ENCODE data around the gene CARNS1. TPM values are rescaled to one million over a fixed set of nuclear protein-coding genes. Genes with fewer than 3 reads are reported as not detected.
"Not testable (repeated sequence)": the region's sequence is repeated elsewhere in the genome, so short reads cannot be mapped to it uniquely, and the experiment has no call there.

Gene CARNS1
- total RNA-seq, 6 experiments from 2014 or later, result 0.05 to 0.14 (median 0.06) TPM; not detected in 1

GRCh38 chr11:67463186-67463585 lies 47.7 kb downstream of the CARNS1 start:
- H3K9me3 Mint-ChIP-seq, result no peaks in the 10 kb centered on the region
- no peak for DNase-seq
- peaks cover 9% of the 10 kb centered on the region; the same call in 1 of the 2 replicates for H3K4me1 Mint-ChIP-seq (ENCODE audit: low read depth)
- TF ChIP-seq CTCF (IDR thresholded peaks at IDR 0.05), result no peak
- no peak overlapping the region for H3K4me3 Mint-ChIP-seq
- peaks cover 2% of the 10 kb centered on the region for H3K27me3 Mint-ChIP-seq (ENCODE audit: insufficient read depth)
- no peak overlapping the region for H3K27ac Mint-ChIP-seq
- peaks cover 4% of the 10 kb centered on the region; the same call in 1 of the 2 replicates for H3K36me3 Mint-ChIP-seq (ENCODE audit: low read depth)

GRCh38 chr11:67463680-67464410 lies 48.4 kb downstream of the CARNS1 start:
- H3K4me3 Mint-ChIP-seq, result peak overlapping the region; percentile 84
- no peaks in the 10 kb centered on the region for H3K9me3 Mint-ChIP-seq
- H3K4me1 Mint-ChIP-seq (ENCODE audit: low read depth), result peaks cover 12% of the 10 kb centered on the region; the same call in 1 of the 2 replicates
- peaks cover 2% of the 10 kb centered on the region; the same call in 1 of the 2 replicates for H3K27me3 Mint-ChIP-seq (ENCODE audit: insufficient read depth)
- peak overlapping the region; percentile 69 for H3K27ac Mint-ChIP-seq
- DNase-seq, result no peak
- TF ChIP-seq CTCF (IDR thresholded peaks at IDR 0.05), result no peak
- H3K36me3 Mint-ChIP-seq (ENCODE audit: low read depth), result peaks cover 4% of the 10 kb centered on the region; the same call in 1 of the 2 replicates

- peaks cover 12% of the 10 kb centered on the region; the same call in 1 of the 2 replicates for H3K4me1 Mint-ChIP-seq (ENCODE audit: low read depth)
- H3K36me3 Mint-ChIP-seq (ENCODE audit: low read depth), result peaks cover 4% of the 10 kb centered on the region; the same call in 1 of the 2 replicates
- H3K4me3 Mint-ChIP-seq, result peak overlapping the region; percentile 84
- peak; percentile 17; the same call in 1 of the 2 replicates for TF ChIP-seq CTCF (IDR thresholded peaks at IDR 0.05)
- no peaks in the 10 kb centered on the region for H3K9me3 Mint-ChIP-seq
- peak overlapping the region; percentile 69 for H3K27ac Mint-ChIP-seq
- peak; percentile 70 for DNase-seq
- peaks cover 2% of the 10 kb centered on the region; the same call in 1 of the 2 replicates for H3K27me3 Mint-ChIP-seq (ENCODE audit: insufficient read depth)
Observed at GRCh38 chr11:67464411-67465188, 49.1 kb downstream of the CARNS1 start.

GRCh38 chr11:67465189-67465510 lies 49.7 kb downstream of the CARNS1 start:
- H3K4me3 Mint-ChIP-seq, result peak overlapping the region; percentile 84
- H3K36me3 Mint-ChIP-seq (ENCODE audit: low read depth), result peaks cover 4% of the 10 kb centered on the region; the same call in 1 of the 2 replicates
- peaks cover 2% of the 10 kb centered on the region; the same call in 1 of the 2 replicates for H3K27me3 Mint-ChIP-seq (ENCODE audit: insufficient read depth)
- H3K4me1 Mint-ChIP-seq (ENCODE audit: low read depth), result peaks cover 12% of the 10 kb centered on the region; the same call in 1 of the 2 replicates
- TF ChIP-seq CTCF (IDR thresholded peaks at IDR 0.05), result no peak
- H3K27ac Mint-ChIP-seq, result peak overlapping the region; percentile 69
- DNase-seq, result no peak
- no peaks in the 10 kb centered on the region for H3K9me3 Mint-ChIP-seq

GRCh38 chr11:67465530-67465929 lies 50.1 kb downstream of the CARNS1 start:
- peak; percentile 15 for DNase-seq
- not testable (repeated sequence) for H3K36me3 Mint-ChIP-seq (ENCODE audit: low read depth)
- peak overlapping the region; percentile 69 for H3K27ac Mint-ChIP-seq

More at GRCh38 chr11:67465530-67465929, 50.1 kb downstream of the CARNS1 start:
- peak overlapping the region; percentile 84 for H3K4me3 Mint-ChIP-seq
- H3K27me3 Mint-ChIP-seq (ENCODE audit: insufficient read depth); H3K9me3 Mint-ChIP-seq: not testable (repeated sequence)
- H3K4me1 Mint-ChIP-seq (ENCODE audit: low read depth), result peaks cover 12% of the 10 kb centered on the region; the same call in 1 of the 2 replicates
